Measurements from ENCODE around the gene PCDHA1. TPM values are rescaled to one million over a fixed set of nuclear protein-coding genes. Genes with fewer than 3 reads are reported as not detected.

PCDHA1 gene
- total RNA-seq, result under 1 TPM in 1 of 4 donors, not detected in 3; 0.41 TPM

GRCh38 chr5:140785905-140786686, at the start of gene PCDHA1:
Gene PCDHA1, plus strand, starts transcription at chr5:140786140.
- no peaks in the 10 kb centered on the region for H3K27me3 ChIP-seq
- H3K4me1 ChIP-seq, result no peaks in the 10 kb centered on the region
- no peaks in the 10 kb centered on the region for H3K36me3 ChIP-seq
- H3K9me3 ChIP-seq, result peaks cover 0 to 28% of the 10 kb centered on the region in 2 donors
- intact Hi-C loops (cut with DNase I; ENCODE audit: low total_unique reads), result no loop called here
- DNase-seq, result no peak
- H3K27ac ChIP-seq, result no peak within 1 kb of the TSS
- no peak for TF ChIP-seq POLR2A (IDR thresholded peaks at IDR 0.05)
- TF ChIP-seq CTCF (IDR thresholded peaks at IDR 0.05), result no peak
- no peak within 1 kb of the TSS for H3K4me3 ChIP-seq

GRCh38 chr5:140737486-140737885, 48.5 kb upstream of the PCDHA1 start:
- no peak overlapping the region for H3K4me3 ChIP-seq
- no peak overlapping the region for H3K27ac ChIP-seq
- H3K36me3 ChIP-seq, result no peaks in the 10 kb centered on the region
- no peaks in the 10 kb centered on the region for H3K27me3 ChIP-seq
- TF ChIP-seq POLR2A (IDR thresholded peaks at IDR 0.05), result no peak
- H3K9me3 ChIP-seq, result no peaks in the 10 kb centered on the region
- intact Hi-C loops (cut with DNase I; ENCODE audit: low total_unique reads), result no loop called here
- no peaks in the 10 kb centered on the region for H3K4me1 ChIP-seq
- DNase-seq, result no peak

GRCh38 chr5:140741967-140742366, 44.0 kb upstream of the PCDHA1 start:
- Histone ChIP-seq H3K4me1 (no peaks in the 10 kb centered on the region), H3K36me3 (no peaks in the 10 kb centered on the region), H3K27me3 (no peaks in the 10 kb centered on the region), H3K27ac (no peak overlapping the region), H3K4me3 (no peak overlapping the region), H3K9me3 (no peaks in the 10 kb centered on the region)
- TF ChIP-seq CTCF (IDR thresholded peaks at IDR 0.05) (no peak), POLR2A (IDR thresholded peaks at IDR 0.05) (no peak)
- intact Hi-C loops (cut with DNase I; ENCODE audit: low total_unique reads), result no loop called here
- no peak for DNase-seq

GRCh38 chr5:140753561-140753960, 32.4 kb upstream of the PCDHA1 start:
- intact Hi-C loops (cut with DNase I; ENCODE audit: low total_unique reads), result no loop called here
- Histone ChIP-seq H3K4me1 (no peaks in the 10 kb centered on the region), H3K4me3 (no peak overlapping the region), H3K9me3 (peaks cover 0 to 10% of the 10 kb centered on the region in 2 donors), H3K36me3 (no peaks in the 10 kb centered on the region), H3K27me3 (no peaks in the 10 kb centered on the region), H3K27ac (no peak overlapping the region)
- DNase-seq, result no peak
- TF ChIP-seq CTCF (IDR thresholded peaks at IDR 0.05), result no peak
- TF ChIP-seq POLR2A (IDR thresholded peaks at IDR 0.05), result no peak

- no peak overlapping the region for H3K27ac ChIP-seq
- TF ChIP-seq CTCF (IDR thresholded peaks at IDR 0.05) (no peak), POLR2A (IDR thresholded peaks at IDR 0.05) (no peak)
- DNase-seq, result no peak
- intact Hi-C loops (cut with DNase I; ENCODE audit: low total_unique reads), result no loop called here
- no peaks in the 10 kb centered on the region for H3K4me1 ChIP-seq
- no peaks in the 10 kb centered on the region for H3K27me3 ChIP-seq
- no peaks in the 10 kb centered on the region for H3K36me3 ChIP-seq
- no peak overlapping the region for H3K4me3 ChIP-seq
- peaks cover 0 to 53% of the 10 kb centered on the region in 2 donors for H3K9me3 ChIP-seq
Measured at GRCh38 chr5:140764177-140764973, 21.6 kb upstream of the PCDHA1 start.

All from uterus (tissue), 4 donors.